RWPE1 (cell line): ENCODE data around the gene UNC79.
A peak's percentile ranks its signal among the peaks of the same experiment; 100 is the strongest.
"Not testable (repeated sequence)": the region's sequence is repeated elsewhere in the genome, so short reads cannot be mapped to it uniquely, and the experiment has no call there.

ENCODE experiments used
- CTCF ChIA-PET: fragments of 350-600 bp; sonication (Branson Sonifier 250); formaldehyde crosslinking; extraction: SDS; loops from one replicate; lab custom pipeline; 2021; lab: Yijun Ruan, JAX
- POLR2A ChIA-PET: fragments of 400-600 bp; formaldehyde crosslinking; extraction: SDS; loops from one replicate; lab custom pipeline; 2020; ENCODE audit warnings: antibody characterized with exemption; ENCODE audit not compliant: low non-redundant PET; lab: Yijun Ruan, JAX
- DNase-seq: peaks from one replicate; pipeline ENCODE4 v3.0.0; 2012; ENCODE audit warnings: low spot score
- H3K27ac ChIP-seq: fragments of 450-650 bp; 2 replicates; pipeline ENCODE4 v1.5.1; 2017
- CTCF ChIP-seq: fragments of 450-650 bp; conservative IDR thresholded peaks from 2 replicates; pipeline ENCODE4 v1.5.1; 2017; ENCODE audit warnings: low read depth, mild to moderate bottlenecking

UNC79 gene

GRCh38 chr14:93520053-93520607 lies 89.4 kb downstream of the UNC79 start:
- DNase-seq, result no peak
- ChIA-PET CTCF (no interaction called here), POLR2A (no interaction called here)
- no peak overlapping the region for H3K27ac ChIP-seq
- TF ChIP-seq CTCF, result no peak

DNA sequence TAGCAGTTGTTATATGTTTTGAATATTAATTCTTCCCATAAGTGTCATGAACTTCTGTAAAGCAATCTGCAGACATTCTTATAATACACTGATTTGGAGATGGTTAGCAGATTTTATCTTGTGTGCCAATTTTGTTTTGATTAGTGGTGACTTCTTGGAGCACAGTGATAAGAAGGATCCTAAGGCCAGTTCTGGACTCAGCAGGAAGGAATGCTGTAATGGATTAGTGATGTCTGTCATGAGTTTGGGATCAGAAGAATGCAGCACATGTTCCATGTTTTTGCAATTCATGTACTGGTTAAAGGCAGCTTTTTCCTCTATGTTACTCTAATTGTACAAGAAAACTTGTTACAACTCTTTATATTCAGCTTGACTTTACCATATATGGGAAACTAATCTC lies 91.5 kb downstream of the UNC79 start:
- CTCF ChIA-PET, result no interaction called here
- POLR2A ChIA-PET, result no interaction called here
- H3K27ac ChIP-seq, result no peak overlapping the region
- DNase-seq, result no peak
- no peak for TF ChIP-seq CTCF

DNA sequence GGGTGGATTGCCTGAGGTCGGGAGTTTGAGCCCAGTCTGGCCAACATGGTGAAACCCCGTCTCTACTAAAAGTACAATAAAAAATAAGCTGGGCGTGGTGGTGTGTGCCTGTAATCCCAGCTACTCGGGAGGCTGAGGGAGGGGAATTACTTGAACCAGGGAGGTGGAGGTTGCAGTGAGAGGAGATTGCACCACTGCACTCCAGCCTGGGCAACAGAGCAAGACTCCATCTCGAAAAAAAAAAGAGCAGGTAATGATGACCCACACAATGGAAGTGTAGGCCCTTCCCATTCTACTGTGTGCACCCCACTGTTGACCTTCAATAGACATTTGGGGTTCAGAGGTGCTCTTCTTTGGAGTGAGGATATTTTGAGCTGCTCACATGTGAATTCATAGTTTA lies 94.5 kb downstream of the UNC79 start:
- H3K27ac ChIP-seq, POLR2A ChIA-PET, DNase-seq, CTCF ChIA-PET: not testable (repeated sequence)

GRCh38 chr14:93525696-93526451 lies 95.1 kb downstream of the UNC79 start:
- no peak for DNase-seq
- TF ChIP-seq CTCF, result no peak
- POLR2A ChIA-PET, result no interaction called here
- no peak overlapping the region for H3K27ac ChIP-seq
- CTCF ChIA-PET, result no interaction called here

GRCh38 chr14:93527203-93527607 lies 96.5 kb downstream of the UNC79 start:
- POLR2A ChIA-PET, result no interaction called here
- CTCF ChIA-PET, result no interaction called here
- no peak for TF ChIP-seq CTCF
- no peak overlapping the region for H3K27ac ChIP-seq
- DNase-seq, result no peak

DNA sequence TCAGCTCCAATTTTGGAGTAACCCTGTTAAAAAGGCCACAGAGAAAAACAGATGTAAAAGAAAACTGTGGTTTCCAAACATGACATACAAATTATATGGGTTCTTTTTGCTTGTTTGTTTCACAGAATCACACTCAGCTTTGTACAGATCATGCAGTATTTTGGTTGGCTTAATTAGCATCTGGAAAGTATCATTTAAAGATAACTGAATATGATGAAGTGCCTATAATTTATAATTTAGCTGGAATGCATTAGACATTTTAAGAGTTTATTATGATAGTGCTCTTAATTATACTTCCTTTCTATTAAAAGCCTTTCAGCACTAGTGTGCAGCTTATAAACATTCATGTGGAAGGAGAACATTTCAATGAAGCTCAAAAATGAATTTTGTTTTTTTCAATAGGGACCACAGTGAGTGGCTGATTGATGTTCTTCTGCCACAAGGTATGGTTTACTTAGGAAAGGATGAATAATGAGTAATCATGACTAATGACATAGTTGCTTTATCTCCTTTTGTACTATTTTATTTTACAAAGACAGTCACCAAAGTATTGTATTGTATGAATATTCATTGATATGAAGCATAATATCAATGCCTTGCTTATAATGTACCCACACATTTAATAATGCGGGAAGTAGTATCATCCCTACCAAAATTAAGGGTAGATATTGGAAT lies 98.3 kb downstream of the UNC79 start:
- H3K27ac ChIP-seq, result no peak overlapping the region
- no peak for TF ChIP-seq CTCF
- ChIA-PET POLR2A (no interaction called here), CTCF (no interaction called here)
- DNase-seq, result peak; percentile 14

- TF ChIP-seq CTCF, result no peak
- POLR2A ChIA-PET, result no interaction called here
- H3K27ac ChIP-seq, result no peak overlapping the region
- no peak for DNase-seq
- CTCF ChIA-PET, result no interaction called here
These were observed 100.9 kb downstream of the UNC79 start for GRCh38 chr14:93531644-93532043.
